Measurements from ENCODE around the gene NLRP13.
"Not testable (repeated sequence)": the region's sequence is repeated elsewhere in the genome, so short reads cannot be mapped to it uniquely, and the experiment has no call there.

The NLRP13 gene

GRCh38 chr19:55931936-55932386, at the start of gene NLRP13:
TSS of gene NLRP13 (minus strand) at chr19:55932336. CDS start at chr19:55932311, 25 bp downstream.
- no peak for DNase-seq

- no peak for DNase-seq
Observed at GRCh38 chr19:55980415-55980814, 48.3 kb upstream of the NLRP13 start.

GRCh38 chr19:55973982-55974381, 41.8 kb upstream of the NLRP13 start:
- DNase-seq, result no peak

GRCh38 chr19:55962186-55962585, 30.1 kb upstream of the NLRP13 start:
- DNase-seq, result no peak

GRCh38 chr19:55959996-55960675, 28.0 kb upstream of the NLRP13 start:
- DNase-seq, result no peak

GRCh38 chr19:55958356-55958755, 26.2 kb upstream of the NLRP13 start:
- no peak for DNase-seq

- no peak for DNase-seq
Observed at GRCh38 chr19:55956431-55956830, 24.3 kb upstream of the NLRP13 start.

- not testable (repeated sequence) for DNase-seq
Observed at GRCh38 chr19:55950566-55950965, 18.4 kb upstream of the NLRP13 start.

- DNase-seq, result no peak
Observed at GRCh38 chr19:55947532-55947931, 15.4 kb upstream of the NLRP13 start, which contains the start of gene NLRP8. TSS of gene NLRP8 (plus strand) at chr19:55947832.

- no peak for DNase-seq
Observed at GRCh38 chr19:55940306-55940705, 8.2 kb upstream of the NLRP13 start.

- DNase-seq, result no peak
Observed at GRCh38 chr19:55939206-55939605, 7.1 kb upstream of the NLRP13 start.

- no peak for DNase-seq
Observed at GRCh38 chr19:55935206-55935605, 3.1 kb upstream of the NLRP13 start.

GRCh38 chr19:55930996-55931515, 1.1 kb downstream of the NLRP13 start:
- no peak for DNase-seq

- DNase-seq, result not testable (repeated sequence)
Observed at GRCh38 chr19:55929258-55929657, 2.9 kb downstream of the NLRP13 start.

GRCh38 chr19:55927991-55928390, 4.1 kb downstream of the NLRP13 start:
- DNase-seq, result no peak

- DNase-seq, result no peak
Observed at GRCh38 chr19:55923556-55923955, 8.6 kb downstream of the NLRP13 start.

GRCh38 chr19:55913643-55914268, 18.4 kb downstream of the NLRP13 start:
- DNase-seq, result peak; percentile 0

GRCh38 chr19:55912916-55913315, 19.2 kb downstream of the NLRP13 start:
- no peak for DNase-seq

GRCh38 chr19:55909801-55910200, 22.3 kb downstream of the NLRP13 start:
- DNase-seq, result no peak

- no peak for DNase-seq
Observed at GRCh38 chr19:55907746-55908145, 24.4 kb downstream of the NLRP13 start.

- no peak for DNase-seq
Observed at GRCh38 chr19:55907286-55907685, 24.9 kb downstream of the NLRP13 start.

- DNase-seq, result no peak
Observed at GRCh38 chr19:55902080-55902751, 29.9 kb downstream of the NLRP13 start.

GRCh38 chr19:55901369-55902079, 30.6 kb downstream of the NLRP13 start:
- DNase-seq, result no peak
